H9 (cell line): ENCODE measurements around the gene ANO2. TPM values are rescaled to one million over a fixed set of nuclear protein-coding genes. Genes with fewer than 3 reads are reported as not detected.

Source experiments
- DNase-seq: peaks from one replicate; pipeline ENCODE4 v3.0.0-alpha.2; 2017
- H2AFZ ChIP-seq: one replicate; pipeline ENCODE4 v1.6.1; 2013; ENCODE audit warnings: mild to moderate bottlenecking, low read length, control low read depth, moderate library complexity
- H2AK5ac ChIP-seq: 2 replicates; pipeline ENCODE4 v1.6.1; 2013; ENCODE audit warnings: low read length, control low read depth, mixed read lengths; ENCODE audit not compliant: insufficient read length
- H2BK120ac ChIP-seq: one replicate; pipeline ENCODE4 v1.6.1; 2013; ENCODE audit warnings: low read depth, mild to moderate bottlenecking, low read length, control low read depth, inconsistent platforms; ENCODE audit not compliant: poor library complexity, severe bottlenecking
- H2BK12ac ChIP-seq: 2 replicates; pipeline ENCODE4 v1.6.1; 2013; ENCODE audit warnings: low read length, control low read depth, mixed read lengths, low read depth; ENCODE audit not compliant: insufficient read length
- H2BK15ac ChIP-seq: 2 replicates; pipeline ENCODE4 v1.6.1; 2013; ENCODE audit warnings: low read depth, low read length, control low read depth
- H2BK20ac ChIP-seq: one replicate; pipeline ENCODE4 v1.6.1; 2013; ENCODE audit warnings: low read depth, mild to moderate bottlenecking, low read length, control low read depth, inconsistent platforms; ENCODE audit not compliant: poor library complexity, severe bottlenecking
- H2BK5ac ChIP-seq: 2 replicates; pipeline ENCODE4 v1.6.1; 2013; ENCODE audit warnings: low read length, control low read depth, mixed read lengths; ENCODE audit not compliant: insufficient read length
- H3K14ac ChIP-seq: 2 replicates; pipeline ENCODE4 v1.6.1; 2013; ENCODE audit warnings: low read length, control low read depth; ENCODE audit not compliant: insufficient read depth
- H3K18ac ChIP-seq: 2 replicates; pipeline ENCODE4 v1.6.1; 2013; ENCODE audit warnings: low read depth, mild to moderate bottlenecking, mixed read lengths, low read length, control low read depth; ENCODE audit not compliant: insufficient read length
- H3K23ac ChIP-seq: 2 replicates; pipeline ENCODE4 v1.6.1; 2013; ENCODE audit warnings: low read length, control low read depth, mixed read lengths, low read depth; ENCODE audit not compliant: insufficient read length
- H3K23me2 ChIP-seq: 2 replicates; pipeline ENCODE4 v1.6.1; 2013; ENCODE audit warnings: low read depth, mild to moderate bottlenecking, mixed read lengths, low read length, control low read depth; ENCODE audit not compliant: insufficient read length, poor library complexity, severe bottlenecking
- H3K27ac ChIP-seq: 2 replicates; pipeline ENCODE4 v1.5.1; 2013; ENCODE audit warnings: low read length, control low read depth, mixed read lengths, low read depth; ENCODE audit not compliant: insufficient read length
- H3K27me3 ChIP-seq: 2 replicates; pipeline ENCODE4 v1.6.1; 2013; ENCODE audit warnings: low read length, control low read depth, inconsistent platforms; ENCODE audit not compliant: insufficient read depth
- H3K4ac ChIP-seq: 2 replicates; pipeline ENCODE4 v1.6.1; 2013; ENCODE audit warnings: low read depth, mild to moderate bottlenecking, control low read depth, inconsistent platforms, low read length, moderate library complexity
- H3K4me1 ChIP-seq: 2 replicates; pipeline ENCODE4 v1.6.1; 2013; ENCODE audit warnings: low read length, control low read depth, inconsistent platforms; ENCODE audit not compliant: insufficient read depth
- H3K4me2 ChIP-seq: 2 replicates; pipeline ENCODE4 v1.6.1; 2013; ENCODE audit warnings: low read length, control low read depth, mixed read lengths; ENCODE audit not compliant: insufficient read length, insufficient read depth
- H3K56ac ChIP-seq: 2 replicates; pipeline ENCODE4 v1.6.1; 2013; ENCODE audit warnings: low read depth, mild to moderate bottlenecking, mixed read lengths, low read length, control low read depth; ENCODE audit not compliant: insufficient read length
- H3K79me1 ChIP-seq: 2 replicates; pipeline ENCODE4 v1.6.1; 2013; ENCODE audit warnings: low read depth, mild to moderate bottlenecking, moderate library complexity, low read length, control low read depth, inconsistent platforms; ENCODE audit not compliant: insufficient read depth, poor library complexity, severe bottlenecking
- H3K79me2 ChIP-seq: 2 replicates; pipeline ENCODE4 v1.6.1; 2013; ENCODE audit warnings: low read length, control low read depth, inconsistent platforms; ENCODE audit not compliant: insufficient read depth
- H3K9ac ChIP-seq: 2 replicates; pipeline ENCODE4 v1.6.1; 2013; ENCODE audit warnings: low read length, control low read depth, mixed read lengths; ENCODE audit not compliant: insufficient read length; ENCODE audit errors: extremely low read depth
- H3K9me3 ChIP-seq: one replicate; pipeline ENCODE4 v1.6.1; 2013; ENCODE audit warnings: low read depth, low read length, inconsistent platforms; ENCODE audit not compliant: control insufficient read depth
- H3T11ph ChIP-seq: one replicate; pipeline ENCODE4 v1.6.1; 2013; ENCODE audit warnings: mild to moderate bottlenecking, low read length, control low read depth, inconsistent platforms
- H4K20me1 ChIP-seq: one replicate; pipeline ENCODE4 v1.6.1; 2013; ENCODE audit not compliant: control insufficient read depth, insufficient read length, insufficient read depth
- H4K5ac ChIP-seq: 2 replicates; pipeline ENCODE4 v1.6.1; 2013; ENCODE audit warnings: low read depth, mild to moderate bottlenecking, mixed read lengths, low read length, control low read depth; ENCODE audit not compliant: insufficient read length
- H4K8ac ChIP-seq: replicated peaks from 2 replicates; pipeline ENCODE4 v1.6.1; 2013; ENCODE audit warnings: low read length, control low read depth, mixed read lengths, low read depth; ENCODE audit not compliant: insufficient read length
- H4K91ac ChIP-seq: 2 replicates; pipeline ENCODE4 v1.6.1; 2013; ENCODE audit warnings: low read depth, mild to moderate bottlenecking, moderate library complexity, mixed read lengths, low read length, control low read depth; ENCODE audit not compliant: insufficient read length
- H3K27ac Mint-ChIP-seq, 3 experiments: 2 replicates in 2 of 3; 3 replicates in 1 of 3; pipeline ENCODE4 v1.8.0; 2020 to 2021; ENCODE audit warnings: mixed read lengths in 3 of 3, mild to moderate bottlenecking in 1 of 3, moderate library complexity in 1 of 3
- H3K27me3 Mint-ChIP-seq: 2 replicates; pipeline ENCODE4 v1.8.0; 2021; ENCODE audit warnings: low read depth, mild to moderate bottlenecking, moderate library complexity, mixed read lengths
- H3K36me3 Mint-ChIP-seq, 3 experiments: 2 replicates in 2 of 3; 3 replicates in 1 of 3; pipeline ENCODE4 v1.8.0; 2020 to 2021; ENCODE audit warnings: low read depth in 3 of 3, mixed read lengths in 3 of 3; ENCODE audit not compliant: insufficient read depth in 1 of 3
- H3K4me1 Mint-ChIP-seq, 2 experiments: 2 replicates each; pipeline ENCODE4 v1.8.0; 2020; ENCODE audit warnings: mixed read lengths in 2 of 2
- H3K4me3 Mint-ChIP-seq, 2 experiments: 2 replicates in 1 of 2; 3 replicates in 1 of 2; pipeline ENCODE4 v1.8.0; 2020 to 2021; ENCODE audit warnings: mild to moderate bottlenecking in 2 of 2, mixed read lengths in 2 of 2, moderate library complexity in 1 of 2
- H3K9me3 Mint-ChIP-seq, 2 experiments: 2 replicates in 1 of 2; 3 replicates in 1 of 2; pipeline ENCODE4 v1.8.0; 2020; ENCODE audit warnings: mild to moderate bottlenecking in 2 of 2, mixed read lengths in 2 of 2, moderate library complexity in 1 of 2
- CTCF ChIP-seq: fragments of 200-600 bp; sonication (generic); conservative IDR thresholded peaks from 3 replicates; pipeline ENCODE4 v1.8.0; 2021; ENCODE audit warnings: antibody characterized with exemption, mild to moderate bottlenecking
- WGBS: extraction: QIAGEN DNeasy Blood & Tissue Kit; methylation state at CpG from one replicate; pipeline ENCODE4 v1.1.7; 2013; ENCODE audit warnings: missing lambda C conversion rate, low lambda C conversion rate, mixed read lengths; ENCODE audit not compliant: insufficient read length; ENCODE audit errors: extremely low coverage; 5-methylcytosine and 5-hydroxymethylcytosine counted together
- total RNA-seq: library from RNA; stranded (reverse); gene quantifications from 2 replicates; pipeline ENCODE4 v1.2.1, GENCODE V29; 2021

The ANO2 gene
- total RNA-seq, 1 experiment from 2014 or later, result 3.8 TPM

GRCh38 chr12:5773550-5773949 is 171.5 kb downstream of the ANO2 start:
- Histone ChIP-seq H2AK5ac (no peak overlapping the region), H3K9me3 (no peaks in the 10 kb centered on the region), H3K23me2 (no peaks in the 10 kb centered on the region), H3K4me1 (no peaks in the 10 kb centered on the region), H4K20me1 (no peaks in the 10 kb centered on the region), H4K91ac (no peak overlapping the region), H3K79me1 (no peaks in the 10 kb centered on the region), H3K23ac (no peak overlapping the region), H2BK20ac (no peak overlapping the region), H2BK15ac (no peak overlapping the region), H3T11ph (no peak overlapping the region), H2BK12ac (no peak overlapping the region), H4K5ac (no peak overlapping the region), H3K27me3 (no peaks in the 10 kb centered on the region), H3K4me2 (no peak overlapping the region), H2AFZ (no peak overlapping the region), H3K79me2 (no peaks in the 10 kb centered on the region; the same call in 1 of the 2 replicates), H3K56ac (no peak overlapping the region), H3K27ac (no peak overlapping the region), H2BK120ac (no peak overlapping the region), H4K8ac (no peak overlapping the region), H3K18ac (no peak overlapping the region), H3K14ac (no peak overlapping the region), H2BK5ac (no peak overlapping the region), H3K4ac (no peak overlapping the region), H3K9ac (no peak overlapping the region)
- peak; percentile 56 for TF ChIP-seq CTCF
- DNase-seq, result no peak
- Mint-ChIP-seq H3K4me3 (no peak overlapping the region), H3K36me3 (no peaks in the 10 kb centered on the region), H3K4me1 (no peaks in the 10 kb centered on the region), H3K9me3 (no peaks in the 10 kb centered on the region), H3K27ac (no peak overlapping the region), H3K27me3 (peaks cover 2% of the 10 kb centered on the region; the same call in 1 of the 2 replicates)
- WGBS, result no CpG with 5 or more reads among the region's 3 CpGs
